ENCODE data around the gene SAMD8. TPM values are rescaled to one million over a fixed set of nuclear protein-coding genes. Genes with fewer than 3 reads are reported as not detected.

The SAMD8 gene
- total RNA-seq, 1 experiment from 2014 or later = 18.2 TPM

Other genes starting within 250 kb of the SAMD8 start
- 181 and 192 TPM in 2 replicates for gene VDAC2, start 99.1 kb downstream of the SAMD8 start, total RNA-seq (2014; rRNA removed; shearing (Covaris generic))
- 33.8 and 49.2 TPM in 2 replicates for gene COMTD1, start 124.3 kb downstream of the SAMD8 start, total RNA-seq (2014; rRNA removed; shearing (Covaris generic))

Measured in G401 (cell line).